CD4-positive, alpha-beta T cell treated with Interleukin-6 for 4 hours (primary cell): Measurements from ENCODE around the gene MGAM2.

Experiments
- DNase-seq: peaks from one replicate; pipeline ENCODE4 v3.0.0-alpha.2; 2020; ENCODE audit warnings: mixed read lengths

MGAM2 gene

DNA sequence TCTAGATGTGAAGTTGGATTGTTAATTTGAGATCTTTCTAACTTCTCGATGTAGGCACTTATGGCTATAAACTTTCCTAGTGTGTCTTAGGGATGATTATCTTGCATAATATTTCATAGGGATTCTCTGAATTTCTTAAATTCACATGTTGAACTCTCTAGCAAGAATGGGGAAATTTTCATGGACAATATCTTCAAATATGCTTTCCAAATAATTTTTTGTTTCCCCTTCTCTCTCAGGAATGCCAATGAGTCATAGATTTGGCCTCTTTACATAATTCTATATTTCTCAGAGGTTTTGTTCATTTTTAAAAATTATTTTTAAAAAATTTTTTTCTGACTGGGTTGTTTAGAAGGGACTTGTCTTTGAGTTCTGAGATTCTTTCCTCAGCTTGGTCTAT is 68.9 kb downstream of the MGAM2 start:
- no peak for DNase-seq

DNA sequence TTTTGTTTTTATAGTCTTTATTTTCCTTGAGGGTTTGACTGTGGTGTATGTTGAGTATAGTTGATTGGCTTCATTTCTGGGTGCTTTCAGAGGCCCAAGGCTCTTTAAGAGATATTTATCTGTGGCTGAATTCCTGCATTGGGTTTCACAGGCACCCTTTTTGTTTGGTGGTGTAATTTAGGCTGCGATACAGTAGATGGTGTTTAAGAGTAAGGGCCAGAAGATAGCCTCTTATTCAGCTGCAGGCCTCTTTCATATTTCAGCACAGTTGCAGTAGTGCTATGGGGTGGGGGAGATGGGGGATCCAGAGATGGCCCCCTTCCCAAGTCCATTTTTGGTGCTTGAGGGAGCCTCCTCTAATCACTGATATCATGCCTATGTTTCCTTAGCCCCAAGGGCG is 69.7 kb downstream of the MGAM2 start:
- no peak for DNase-seq

DNA sequence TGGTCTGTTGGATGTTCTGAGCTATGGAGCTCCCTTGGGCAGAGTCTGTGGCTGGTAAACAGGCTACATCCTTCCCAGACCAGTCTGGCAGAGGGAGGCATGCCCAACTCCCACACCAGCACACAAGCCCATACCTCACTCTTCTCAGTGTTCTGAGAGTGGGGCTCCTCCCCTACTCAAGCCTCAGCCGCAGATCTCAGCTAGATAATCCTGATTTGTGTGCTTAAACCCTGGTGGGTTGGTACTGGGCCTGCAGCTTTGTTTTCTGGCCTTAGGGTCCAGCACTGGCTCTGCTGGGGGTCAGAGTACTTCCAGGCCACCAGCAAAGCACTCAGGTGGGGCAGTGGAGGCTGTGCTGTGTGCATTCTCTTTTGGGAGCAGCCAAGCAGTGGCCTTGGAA is 70.4 kb downstream of the MGAM2 start:
- no peak for DNase-seq

- no peak for DNase-seq
Measured at GRCh38 chr7:142185069-142185468, 73.6 kb downstream of the MGAM2 start.

- DNase-seq = no peak
Measured at GRCh38 chr7:142185801-142186200, 74.3 kb downstream of the MGAM2 start.

GRCh38 chr7:142188154-142188553 is 76.6 kb downstream of the MGAM2 start:
- DNase-seq = no peak

GRCh38 chr7:142188846-142189245 is 77.3 kb downstream of the MGAM2 start:
- no peak for DNase-seq

- DNase-seq = no peak
Measured at GRCh38 chr7:142194201-142194600, 82.7 kb downstream of the MGAM2 start.

- DNase-seq = no peak
Measured at GRCh38 chr7:142196066-142196840, 84.7 kb downstream of the MGAM2 start.

DNA sequence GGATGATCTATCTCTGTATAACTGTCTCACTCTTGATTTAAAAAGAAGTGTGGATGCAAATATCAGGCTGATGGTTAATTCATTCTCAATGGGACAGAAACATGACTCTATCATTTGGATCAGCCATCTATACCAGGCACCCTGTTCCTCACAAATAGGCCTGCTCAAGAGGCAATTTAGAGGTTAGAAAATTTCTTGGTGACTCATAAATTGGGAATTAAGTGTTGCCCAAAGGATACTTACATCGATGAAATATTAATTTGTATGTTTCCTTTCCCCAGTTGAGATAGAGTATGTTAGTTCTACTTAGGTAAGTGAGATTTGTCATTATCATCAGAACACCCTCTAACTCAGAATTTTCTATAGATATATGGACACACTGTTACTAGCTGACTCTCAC is 88.7 kb downstream of the MGAM2 start:
- DNase-seq = no peak

GRCh38 chr7:142228537-142229104 is 117.1 kb downstream of the MGAM2 start:
- no peak for DNase-seq

- no peak for DNase-seq
Measured at GRCh38 chr7:142231716-142232115, 120.2 kb downstream of the MGAM2 start.

DNA sequence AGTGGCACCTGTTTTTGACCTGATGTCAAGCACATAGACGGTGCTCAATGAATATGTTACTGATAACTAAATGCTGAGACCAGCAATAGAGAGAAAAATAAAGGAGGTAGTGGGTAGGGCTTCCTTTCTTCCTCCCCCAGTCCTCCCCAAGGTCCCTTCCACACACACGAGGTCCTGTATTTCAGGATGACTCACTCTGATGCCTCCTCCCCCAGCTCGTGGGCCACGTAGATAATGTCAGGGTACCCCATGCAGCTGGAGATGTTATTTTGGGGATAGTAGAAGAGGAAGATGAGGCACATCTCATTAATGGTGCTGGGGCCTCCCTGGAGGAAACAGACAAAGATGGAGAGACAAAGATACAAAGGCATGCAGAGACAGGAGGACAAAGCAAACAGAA is 129.0 kb downstream of the MGAM2 start:
- no peak for DNase-seq

GRCh38 chr7:142243823-142244222 is 132.3 kb downstream of the MGAM2 start:
- DNase-seq = no peak

DNA sequence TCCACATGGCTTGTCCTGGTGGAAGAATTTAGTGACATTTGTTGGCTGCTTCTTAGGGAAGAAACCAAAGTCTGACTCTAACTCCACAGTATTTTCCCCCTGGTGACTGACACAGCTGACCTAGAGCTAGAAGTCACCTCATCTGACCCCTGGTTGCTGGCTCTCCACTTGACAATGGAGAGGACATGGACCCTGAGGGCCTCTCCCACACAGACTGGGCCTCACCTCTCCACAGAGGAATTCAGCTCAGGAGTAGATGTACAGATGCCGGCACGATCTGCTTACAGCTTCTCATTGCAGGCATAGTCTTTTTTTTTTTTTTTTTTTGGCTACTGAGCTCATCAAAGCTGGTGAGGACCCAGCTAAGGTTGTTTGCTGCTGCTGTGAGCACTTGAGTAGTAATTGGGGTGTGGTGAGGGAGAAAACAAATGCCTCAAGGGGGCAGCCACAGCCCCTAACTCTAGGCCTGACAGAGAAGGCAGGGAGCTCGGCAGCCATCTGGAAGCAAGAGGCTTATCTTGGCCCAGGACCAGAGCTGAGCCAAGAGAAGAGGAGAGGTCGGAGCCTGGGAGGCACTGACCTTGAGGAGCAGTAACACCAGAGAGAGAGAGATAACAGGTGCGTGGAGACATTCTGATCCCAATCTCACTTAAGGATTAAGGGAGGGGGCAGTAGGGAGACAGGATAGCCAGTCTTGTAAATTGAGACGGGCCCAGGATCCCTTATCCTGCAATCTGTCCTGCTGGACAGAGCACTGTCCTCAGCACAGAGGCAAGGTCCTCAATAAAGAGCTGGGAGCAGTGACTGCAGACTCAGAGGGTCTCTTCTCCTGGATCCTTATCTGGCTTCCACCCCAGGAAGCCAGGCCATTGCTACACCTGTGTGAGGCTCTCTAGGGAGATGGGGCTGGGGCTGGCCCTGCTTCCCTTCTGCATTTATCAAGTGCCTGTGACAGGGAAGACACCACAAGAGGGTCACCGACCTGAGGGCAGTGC is 136.9 kb downstream of the MGAM2 start:
- no peak for DNase-seq

- DNase-seq = no peak
Measured at GRCh38 chr7:142249918-142250317, 138.4 kb downstream of the MGAM2 start.

- no peak for DNase-seq
Measured at GRCh38 chr7:142250705-142251104, 139.2 kb downstream of the MGAM2 start.

DNA sequence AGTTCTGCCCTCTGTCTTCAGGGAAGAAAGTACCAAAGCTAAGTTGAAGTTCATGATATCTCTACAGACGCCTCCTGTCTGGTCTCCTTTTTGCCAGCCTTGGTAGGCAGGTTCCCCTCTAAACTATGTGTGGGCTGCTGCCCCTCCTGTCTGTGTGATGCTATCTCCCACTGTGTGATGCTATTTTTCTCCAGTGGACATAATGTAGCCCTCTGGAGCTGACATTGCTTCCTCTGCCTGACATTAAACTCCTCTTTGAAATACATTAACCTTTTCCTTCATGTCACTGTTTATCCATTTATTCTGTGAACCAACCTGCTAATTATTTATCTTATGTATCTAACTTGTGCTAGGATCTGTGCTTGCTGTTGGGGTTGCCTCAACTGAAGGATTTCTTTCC is 146.4 kb downstream of the MGAM2 start, which contains the start of gene PRSS58:
Gene PRSS58, minus strand, starts transcription at position 101 of the 400 bp plus-strand sequence. CDS start 351 bp downstream, outside the sequence.
- no peak for DNase-seq

- no peak for DNase-seq
Measured at GRCh38 chr7:142263598-142264380, 152.3 kb downstream of the MGAM2 start.
